ENCODE measurements around the gene IL1RL2. TPM values are rescaled to one million over a fixed set of nuclear protein-coding genes. Genes with fewer than 3 reads are reported as not detected.

IL1RL2 gene
- total RNA-seq, 1 experiment from 2014 or later = not detected

- no peak for DNase-seq (ENCODE audit: low read depth)
Observed at GRCh38 chr2:102158011-102158755, 28.6 kb upstream of the IL1RL2 start.

- peak; percentile 32 for DNase-seq (ENCODE audit: low read depth)
Observed at GRCh38 chr2:102159295-102159694, 27.5 kb upstream of the IL1RL2 start.

- DNase-seq (ENCODE audit: low read depth) = peak; percentile 79
Observed at GRCh38 chr2:102166189-102166845, 20.5 kb upstream of the IL1RL2 start.

- DNase-seq (ENCODE audit: low read depth) = no peak
Observed at GRCh38 chr2:102168026-102168771, 18.6 kb upstream of the IL1RL2 start.

- no peak for DNase-seq (ENCODE audit: low read depth)
Observed at GRCh38 chr2:102171946-102172345, 14.9 kb upstream of the IL1RL2 start.

- DNase-seq (ENCODE audit: low read depth) = no peak
Observed at GRCh38 chr2:102172745-102173144, 14.1 kb upstream of the IL1RL2 start.

GRCh38 chr2:102176172-102176571 is 10.7 kb upstream of the IL1RL2 start:
- DNase-seq (ENCODE audit: low read depth) = no peak

GRCh38 chr2:102177814-102178478 is 8.9 kb upstream of the IL1RL2 start:
- DNase-seq (ENCODE audit: low read depth) = no peak

- DNase-seq (ENCODE audit: low read depth) = no peak
Observed at GRCh38 chr2:102179061-102179460, 7.8 kb upstream of the IL1RL2 start.

- DNase-seq (ENCODE audit: low read depth) = no peak
Observed at GRCh38 chr2:102179788-102180686, 6.8 kb upstream of the IL1RL2 start.

- no peak for DNase-seq (ENCODE audit: low read depth)
Observed at GRCh38 chr2:102180687-102180999, 6.2 kb upstream of the IL1RL2 start.

- DNase-seq (ENCODE audit: low read depth) = no peak
Observed at GRCh38 chr2:102181376-102181775, 5.4 kb upstream of the IL1RL2 start.

GRCh38 chr2:102181919-102182635 is 4.7 kb upstream of the IL1RL2 start:
- no peak for DNase-seq (ENCODE audit: low read depth)

GRCh38 chr2:102184018-102184417 is 2.8 kb upstream of the IL1RL2 start:
- DNase-seq (ENCODE audit: low read depth) = no peak

- DNase-seq (ENCODE audit: low read depth) = no peak
Observed at GRCh38 chr2:102184568-102184967, 2.3 kb upstream of the IL1RL2 start.

- no peak for DNase-seq (ENCODE audit: low read depth)
Observed at GRCh38 chr2:102185347-102185746, 1.5 kb upstream of the IL1RL2 start.

GRCh38 chr2:102187496-102188150 is 800 bp downstream of the IL1RL2 start:
- DNase-seq (ENCODE audit: low read depth) = no peak

GRCh38 chr2:102190430-102191107 is 3.7 kb downstream of the IL1RL2 start:
- no peak for DNase-seq (ENCODE audit: low read depth)

- DNase-seq (ENCODE audit: low read depth) = no peak
Observed at GRCh38 chr2:102191501-102191900, 4.7 kb downstream of the IL1RL2 start.
